HepG2 (cell line): ENCODE measurements around the gene PNKD. TPM values are rescaled to one million over a fixed set of nuclear protein-coding genes. Genes with fewer than 3 reads are reported as not detected.

Experiments
- ATAC-seq: fragments of 200-7000 bp; cut with Tn5 transposase; 3 replicates; pipeline ENCODE4 v1.9.1; 2020; ENCODE audit warnings: mild to moderate bottlenecking, moderate library complexity
- BruUV-seq: library from RNA; stranded (reverse); fragments of 400-500 nt; replicated peaks from 2 replicates; lab custom pipeline; 2021; lab: Mats Ljungman, UMichigan
- CTCF ChIA-PET: fragments of 300-600 bp; formaldehyde crosslinking; extraction: SDS; loops from one replicate; lab custom pipeline; 2021; ENCODE audit warnings: low total read pairs, inconsistent platforms, low intra/inter-chr PET ratio; lab: Yijun Ruan, JAX
- POLR2A ChIA-PET: fragments of 350-600 bp; sonication (Branson Sonifier 250); formaldehyde crosslinking; loops from one replicate; lab custom pipeline; 2020; ENCODE audit warnings: antibody characterized with exemption, inconsistent platforms; lab: Yijun Ruan, JAX
- DNase-seq: peaks from one replicate; pipeline ENCODE4 v3.0.0-alpha.2; 2015; ENCODE audit warnings: low spot score
- FAIRE-seq: peaks from 3 replicates; lab custom pipeline; 2011; peaks lifted over from hg19 to GRCh38; lab: Jason Lieb, UNC
- H2AFZ ChIP-seq: one replicate; pipeline ENCODE4 v1.6.1; 2011; ENCODE audit warnings: low read length, inconsistent platforms
- H3K27ac ChIP-seq: fragments of 300-600 bp; 3 replicates; pipeline ENCODE4 v1.8.0; 2011; ENCODE audit warnings: mixed run types, mild to moderate bottlenecking, mixed read lengths, low read length, inconsistent platforms; ENCODE audit not compliant: insufficient read depth; ENCODE audit errors: extremely low read length
- H3K27me3 ChIP-seq, 2 experiments: fragments of 200-600 bp in 1 of 2; 2 replicates in 1 of 2; 3 replicates in 1 of 2; pipeline versions ENCODE4 v1.6.0 to v1.8.0; 2011; ENCODE audit warnings: low read length in 2 of 2, mild to moderate bottlenecking in 2 of 2, moderate library complexity in 2 of 2, inconsistent platforms in 1 of 2; ENCODE audit not compliant: insufficient read depth in 2 of 2, control insufficient read depth in 1 of 2
- H3K36me3 ChIP-seq, 2 experiments: fragments of 200-600 bp in 1 of 2; replicated peaks in 1 of 2; 2 replicates in 1 of 2; 3 replicates in 1 of 2; pipeline versions ENCODE4 v1.5.1 to v1.8.0; 2011; ENCODE audit warnings: low read length in 2 of 2, inconsistent platforms in 1 of 2; ENCODE audit not compliant: insufficient read depth in 2 of 2, control insufficient read depth in 1 of 2
- H3K4me1 ChIP-seq: 2 replicates; pipeline ENCODE4 v1.5.1; 2012; ENCODE audit warnings: low read length, inconsistent platforms; ENCODE audit not compliant: insufficient read depth
- H3K4me2 ChIP-seq: 2 replicates; pipeline ENCODE4 v1.6.0; 2011; ENCODE audit warnings: low read depth, low read length, inconsistent platforms
- H3K4me3 ChIP-seq, 3 experiments: fragments of 200-600 bp in 1 of 3; sonication (generic), shearing (Covaris generic) in 1 of 3; replicated peaks in 1 of 3; 2 replicates each; pipeline ENCODE4 v1.5.1; 2011 to 2016; ENCODE audit warnings: low read length in 3 of 3, inconsistent platforms in 2 of 3, low read depth in 2 of 3, mild to moderate bottlenecking in 2 of 3, control low read depth in 1 of 3, mixed read lengths in 1 of 3; ENCODE audit not compliant: insufficient read depth in 1 of 3
- H3K79me2 ChIP-seq: one replicate; pipeline ENCODE4 v1.6.1; 2011; ENCODE audit warnings: low read length, inconsistent platforms; ENCODE audit not compliant: insufficient read depth
- H3K9ac ChIP-seq: 2 replicates; pipeline ENCODE4 v1.6.0; 2011; ENCODE audit warnings: mild to moderate bottlenecking, low read depth, low read length, inconsistent platforms; ENCODE audit not compliant: insufficient read depth
- H3K9me3 ChIP-seq: 2 replicates; pipeline ENCODE4 v1.5.1; 2012; ENCODE audit warnings: mild to moderate bottlenecking, low read length
- H4K20me1 ChIP-seq: 2 replicates; pipeline ENCODE4 v1.6.0; 2011; ENCODE audit warnings: inconsistent platforms, mild to moderate bottlenecking, low read length, moderate library complexity; ENCODE audit not compliant: insufficient read depth
- HNF4A ChIP-seq: sonication (generic); formaldehyde crosslinking; IDR thresholded peaks from 2 replicates; pipeline ENCODE4 v1.4.0; 2020; ENCODE audit warnings: missing genetic modification reagents
- KDM5B ChIP-seq: sonication (generic); formaldehyde crosslinking; IDR thresholded peaks from 2 replicates; pipeline ENCODE4 v1.4.0; 2020; ENCODE audit warnings: missing genetic modification reagents, mild to moderate bottlenecking, borderline replicate concordance
- NR1H2 ChIP-seq: sonication (generic); formaldehyde crosslinking; IDR thresholded peaks from 2 replicates; pipeline ENCODE4 v1.8.1; 2022; ENCODE audit warnings: low read depth, missing genetic modification reagents, borderline replicate concordance
- PHF21A ChIP-seq: sonication (generic); formaldehyde crosslinking; IDR thresholded peaks from 2 replicates; pipeline ENCODE4 v1.5.0; 2020; ENCODE audit warnings: mild to moderate bottlenecking, missing genetic modification reagents
- RBM39 ChIP-seq: fragments of 200-400 bp; formaldehyde crosslinking; IDR thresholded peaks from one replicate; pipeline ENCODE4 v1.6.1; 2018; ENCODE audit warnings: antibody characterized with exemption, mild to moderate bottlenecking, low read depth, low read length; ENCODE audit not compliant: poor library complexity, severe bottlenecking
- ZBTB1 ChIP-seq: sonication (generic); formaldehyde crosslinking; IDR thresholded peaks from 2 replicates; pipeline ENCODE4 v1.4.0; 2020; ENCODE audit warnings: missing genetic modification reagents, borderline replicate concordance
- ZNF543 ChIP-seq: sonication (generic); formaldehyde crosslinking; IDR thresholded peaks from 2 replicates; pipeline ENCODE4 v1.4.0; 2020; ENCODE audit warnings: mild to moderate bottlenecking, missing genetic modification reagents
- WGBS: methylation state at CpG from one replicate; pipeline ENCODE4 v1.1.6; 2017; ENCODE audit warnings: low lambda C conversion rate; 5-methylcytosine and 5-hydroxymethylcytosine counted together
- in situ Hi-C: cut with HindIII; loops from 2 replicates; pipeline ENCODE4 v1.10.0; 2017; ENCODE audit warnings: low pct_unique_long_range_greater_than_20kb; ENCODE audit not compliant: extremely low pct_ligation_motif_present
- intact Hi-C: fragments of 100-400 bp; cut with micrococcal nuclease; formaldehyde crosslinking; loops from one replicate; pipeline ENCODE4 v1.10.0; 2022; ENCODE audit not compliant: unreplicated experiment
- polyA plus RNA-seq, 8 experiments: library from polyadenylated mRNA; depleted of rRNA in 3 of 8; stranded (reverse) in 7 of 8; unstranded in 1 of 8; fragments of >200 nt; fragmentation: Illumina TruSeq in 4 of 8; extraction: Trizol in 4 of 8; gene quantifications; 2 replicates each; pipeline versions ENCODE4 v1.2.1 to v1.2.3, GENCODE V29; 2011 to 2016; ENCODE audit warnings: low read depth in 4 of 8, missing spikeins in 1 of 8, mixed read lengths in 1 of 8; ENCODE audit not compliant: insufficient read depth in 1 of 8
- total RNA-seq, 5 experiments: library from RNA; depleted of rRNA; stranded (reverse); fragments of >200 nt; fragmentation: Illumina TruSeq; extraction: Trizol; gene quantifications; 2 replicates each; pipeline ENCODE4 v1.2.3, GENCODE V29; 2016; ENCODE audit warnings: low read depth in 1 of 5
- TF ChIP-seq, protein P1 (sequence below): sonication (generic); formaldehyde crosslinking; IDR thresholded peaks from 2 replicates; pipeline ENCODE4 v1.5.0; 2020; ENCODE audit warnings: missing genetic modification reagents
- TF ChIP-seq, protein P2 (sequence below): sonication (generic); formaldehyde crosslinking; IDR thresholded peaks from 2 replicates; pipeline ENCODE4 v1.4.0; 2020; ENCODE audit warnings: mild to moderate bottlenecking, missing genetic modification reagents
- TF ChIP-seq, protein P3 (sequence below): sonication (generic); formaldehyde crosslinking; conservative IDR thresholded peaks from 2 replicates; pipeline ENCODE4 v1.4.0; 2020; ENCODE audit warnings: mild to moderate bottlenecking, missing genetic modification reagents, moderate library complexity

Gene PNKD
- total and polyA plus RNA-seq, 2 of the 13 experiments (the other 11 are each of a cell fraction or from before 2014, with no cell fraction given) = 55.9 to 80.4 TPM

DNA sequence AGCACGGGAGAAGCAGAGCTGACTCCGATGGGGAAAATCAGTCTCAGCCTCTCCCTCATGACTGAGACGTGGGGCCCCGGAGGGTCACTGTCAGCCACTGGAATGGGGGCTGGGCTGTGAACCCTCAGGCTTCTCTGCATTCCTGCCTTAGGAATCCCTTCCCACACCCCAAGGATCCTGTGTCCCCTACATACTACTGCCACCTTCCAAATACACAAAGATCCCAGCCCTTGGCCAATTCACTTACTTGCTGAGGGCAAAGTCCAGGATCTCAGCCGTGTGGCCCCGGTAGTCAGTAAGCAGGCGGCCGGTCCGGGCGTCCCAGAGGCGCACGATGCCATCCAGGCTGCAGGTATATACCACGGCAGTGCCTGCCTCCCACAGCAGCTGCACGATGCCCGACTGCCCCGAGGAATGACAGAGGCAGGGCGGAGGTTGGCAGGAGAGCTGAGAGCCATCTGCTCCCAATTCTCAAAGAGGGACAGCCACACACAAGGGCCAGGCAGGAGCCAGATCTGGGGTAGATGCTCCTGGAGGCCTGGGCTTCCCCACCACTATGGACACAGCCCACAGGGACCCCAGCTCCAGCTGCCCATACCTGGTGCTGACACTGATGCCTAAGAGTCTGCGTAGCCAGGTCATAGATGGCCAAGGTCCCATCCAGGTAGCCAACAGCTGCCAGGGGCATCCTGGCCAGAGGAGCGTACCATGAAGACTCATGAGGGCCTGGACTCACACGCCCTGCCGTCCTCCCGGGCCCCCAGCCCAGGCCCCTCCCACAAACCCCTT lies 5.4 kb upstream of the PNKD start:
- H4K20me1 ChIP-seq = no peaks in the 10 kb centered on the region
- BruUV-seq = no TSS peak
- H3K36me3 ChIP-seq = peaks cover 19 to 40% of the 10 kb centered on the region in 2 experiments
- DNase-seq (peak; percentile 75), FAIRE-seq (peak; percentile 80), ATAC-seq (peak; percentile 62)
- in situ Hi-C loops (no loop called here), intact Hi-C loops (no loop called here)
- H3K9ac ChIP-seq = peak overlapping the region; percentile 27
- peak overlapping the region; percentile 56 for H3K27ac ChIP-seq
- H3K4me3 ChIP-seq = peak overlapping the region in 1 of 3 experiments; percentile 22; a peak in 2 of 6 replicates
- H2AFZ ChIP-seq = no peak overlapping the region
- 55% methylated on average over 10 of the region's 22 CpGs for whole genome bisulfite sequencing
- H3K9me3 ChIP-seq = no peaks in the 10 kb centered on the region
- CTCF ChIA-PET = no interaction called here
- H3K4me1 ChIP-seq = peaks cover 71% of the 10 kb centered on the region
- H3K27me3 ChIP-seq = no peaks in the 10 kb centered on the region; a peak in 1 of 5 replicates
- peaks cover 6% of the 10 kb centered on the region for H3K79me2 ChIP-seq
- H3K4me2 ChIP-seq = peak overlapping the region; percentile 52
- POLR2A ChIA-PET = interaction anchor here (0.8 kb wide), 1 partner anchor 26 kb away, joined by 3 read pairs; no protein-coding TSS in a partner anchor
- TF ChIP-seq, protein P1, sequence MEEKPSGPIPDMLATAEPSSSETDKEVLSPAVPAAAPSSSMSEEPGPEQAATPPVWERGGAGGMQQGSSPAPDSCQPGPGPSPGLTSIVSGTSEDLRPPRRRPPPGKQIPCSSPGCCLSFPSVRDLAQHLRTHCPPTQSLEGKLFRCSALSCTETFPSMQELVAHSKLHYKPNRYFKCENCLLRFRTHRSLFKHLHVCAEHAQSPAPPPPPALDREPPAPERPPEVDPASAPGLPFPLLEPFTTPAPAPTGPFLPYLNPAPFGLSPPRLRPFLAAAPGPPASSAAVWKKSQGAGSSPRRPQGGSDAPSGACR = 0 out of 2 replicates have a peak, but pooled peaks have one; percentile 69
- TF ChIP-seq ZNF543 (CRISPR knock-in tag) (0 out of 2 replicates have a peak, but pooled peaks have one; percentile 71), ZBTB1 (CRISPR knock-in tag) (no peak), HNF4A (CRISPR knock-in tag) (peak; percentile 96), KDM5B (CRISPR knock-in tag) (peak; percentile 60; the same call in 1 of the 2 replicates), NR1H2 (CRISPR knock-in tag) (no peak), RBM39 (peak; percentile 34), PHF21A (CRISPR knock-in tag) (peak; percentile 57; the same call in 1 of the 2 replicates)
- TF ChIP-seq, protein P2, sequence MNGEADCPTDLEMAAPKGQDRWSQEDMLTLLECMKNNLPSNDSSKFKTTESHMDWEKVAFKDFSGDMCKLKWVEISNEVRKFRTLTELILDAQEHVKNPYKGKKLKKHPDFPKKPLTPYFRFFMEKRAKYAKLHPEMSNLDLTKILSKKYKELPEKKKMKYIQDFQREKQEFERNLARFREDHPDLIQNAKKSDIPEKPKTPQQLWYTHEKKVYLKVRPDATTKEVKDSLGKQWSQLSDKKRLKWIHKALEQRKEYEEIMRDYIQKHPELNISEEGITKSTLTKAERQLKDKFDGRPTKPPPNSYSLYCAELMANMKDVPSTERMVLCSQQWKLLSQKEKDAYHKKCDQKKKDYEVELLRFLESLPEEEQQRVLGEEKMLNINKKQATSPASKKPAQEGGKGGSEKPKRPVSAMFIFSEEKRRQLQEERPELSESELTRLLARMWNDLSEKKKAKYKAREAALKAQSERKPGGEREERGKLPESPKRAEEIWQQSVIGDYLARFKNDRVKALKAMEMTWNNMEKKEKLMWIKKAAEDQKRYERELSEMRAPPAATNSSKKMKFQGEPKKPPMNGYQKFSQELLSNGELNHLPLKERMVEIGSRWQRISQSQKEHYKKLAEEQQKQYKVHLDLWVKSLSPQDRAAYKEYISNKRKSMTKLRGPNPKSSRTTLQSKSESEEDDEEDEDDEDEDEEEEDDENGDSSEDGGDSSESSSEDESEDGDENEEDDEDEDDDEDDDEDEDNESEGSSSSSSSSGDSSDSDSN (CRISPR knock-in tag) = peak; percentile 71
- TF ChIP-seq, protein P3, sequence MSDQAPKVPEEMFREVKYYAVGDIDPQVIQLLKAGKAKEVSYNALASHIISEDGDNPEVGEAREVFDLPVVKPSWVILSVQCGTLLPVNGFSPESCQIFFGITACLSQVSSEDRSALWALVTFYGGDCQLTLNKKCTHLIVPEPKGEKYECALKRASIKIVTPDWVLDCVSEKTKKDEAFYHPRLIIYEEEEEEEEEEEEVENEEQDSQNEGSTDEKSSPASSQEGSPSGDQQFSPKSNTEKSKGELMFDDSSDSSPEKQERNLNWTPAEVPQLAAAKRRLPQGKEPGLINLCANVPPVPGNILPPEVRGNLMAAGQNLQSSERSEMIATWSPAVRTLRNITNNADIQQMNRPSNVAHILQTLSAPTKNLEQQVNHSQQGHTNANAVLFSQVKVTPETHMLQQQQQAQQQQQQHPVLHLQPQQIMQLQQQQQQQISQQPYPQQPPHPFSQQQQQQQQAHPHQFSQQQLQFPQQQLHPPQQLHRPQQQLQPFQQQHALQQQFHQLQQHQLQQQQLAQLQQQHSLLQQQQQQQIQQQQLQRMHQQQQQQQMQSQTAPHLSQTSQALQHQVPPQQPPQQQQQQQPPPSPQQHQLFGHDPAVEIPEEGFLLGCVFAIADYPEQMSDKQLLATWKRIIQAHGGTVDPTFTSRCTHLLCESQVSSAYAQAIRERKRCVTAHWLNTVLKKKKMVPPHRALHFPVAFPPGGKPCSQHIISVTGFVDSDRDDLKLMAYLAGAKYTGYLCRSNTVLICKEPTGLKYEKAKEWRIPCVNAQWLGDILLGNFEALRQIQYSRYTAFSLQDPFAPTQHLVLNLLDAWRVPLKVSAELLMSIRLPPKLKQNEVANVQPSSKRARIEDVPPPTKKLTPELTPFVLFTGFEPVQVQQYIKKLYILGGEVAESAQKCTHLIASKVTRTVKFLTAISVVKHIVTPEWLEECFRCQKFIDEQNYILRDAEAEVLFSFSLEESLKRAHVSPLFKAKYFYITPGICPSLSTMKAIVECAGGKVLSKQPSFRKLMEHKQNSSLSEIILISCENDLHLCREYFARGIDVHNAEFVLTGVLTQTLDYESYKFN = peak; percentile 56; the same call in 1 of the 2 replicates
